ENCODE data around the gene FHL5. TPM values are rescaled to one million over a fixed set of nuclear protein-coding genes. Genes with fewer than 3 reads are reported as not detected.
A peak's percentile ranks its signal among the peaks of the same experiment; 100 is the strongest.

Gene FHL5
- total RNA-seq, 1 experiment from 2014 or later: not detected

DNA sequence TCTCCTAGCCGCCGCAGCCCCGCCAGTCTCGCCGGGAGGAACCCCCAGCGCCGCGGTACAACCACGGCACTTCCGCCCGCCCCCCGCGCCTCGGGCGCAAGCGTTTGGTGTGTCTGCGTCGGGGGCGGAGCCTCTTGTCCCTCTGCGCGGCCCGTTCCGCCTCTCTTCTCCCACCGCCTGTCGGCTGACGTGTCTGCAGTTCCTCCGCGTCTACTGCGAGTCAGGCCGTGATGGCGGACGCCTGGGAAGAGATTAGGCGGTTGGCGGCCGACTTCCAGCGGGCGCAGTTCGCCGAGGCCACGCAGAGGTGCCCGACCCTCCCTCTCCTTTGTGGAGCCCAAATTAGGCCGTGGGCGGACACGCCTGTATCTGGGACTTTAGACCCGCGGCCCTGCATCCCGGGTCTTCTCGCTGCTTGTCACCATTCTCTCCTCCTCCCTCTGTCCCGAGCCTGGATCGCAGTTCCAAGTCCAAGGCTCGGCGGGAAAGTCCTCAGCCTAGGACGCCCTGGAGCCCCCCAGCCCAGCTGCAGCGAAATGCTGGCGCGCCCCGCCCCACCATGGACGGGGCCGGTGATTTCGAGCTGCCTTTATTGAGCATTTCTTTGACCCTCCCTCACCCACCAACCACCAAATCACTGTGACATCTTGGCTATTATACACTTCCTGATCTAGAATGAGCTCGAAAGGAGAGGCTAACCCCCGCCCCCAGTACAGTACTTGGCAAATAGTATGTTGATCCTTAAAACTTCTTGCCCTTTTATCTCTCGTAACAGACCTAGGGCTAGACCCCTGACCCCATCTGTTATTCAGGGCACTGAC is 41.1 kb upstream of the FHL5 start, which contains the start of gene UFL1:
TSS of gene UFL1 (plus strand) at position 163 of the 821 bp plus-strand sequence. CDS start at position 231, 68 bp downstream.
- Histone ChIP-seq H3K9me3 (no peaks in the 10 kb centered on the region), H3K4me3 (ENCODE audit: low read depth, low read length) (peak within 1 kb of the TSS; percentile 85), H3K27me3 (replicated peaks; ENCODE audit: control insufficient read depth, insufficient read depth, low read length) (no peaks in the 10 kb centered on the region), H3K36me3 (ENCODE audit: control insufficient read depth, insufficient read depth, low read length) (no peaks in the 10 kb centered on the region; the same call in none of the 2 replicates), H3K4me1 (peaks cover 18% of the 10 kb centered on the region)
- DNase-seq: peak; percentile 93 to 94
- Mint-ChIP-seq H3K9me3 (ENCODE audit: unreplicated experiment) (no peaks in the 10 kb centered on the region), H3K27me3 (ENCODE audit: insufficient read depth, unreplicated experiment) (no peaks in the 10 kb centered on the region), H3K4me3 (ENCODE audit: unreplicated experiment) (peak within 1 kb of the TSS; percentile 93), H3K4me1 (ENCODE audit: low read depth, unreplicated experiment) (peaks cover 6% of the 10 kb centered on the region), H3K27ac (ENCODE audit: unreplicated experiment) (peak within 1 kb of the TSS; percentile 99), H3K36me3 (ENCODE audit: insufficient read depth, unreplicated experiment) (peaks cover 23% of the 10 kb centered on the region)
- ChIA-PET POLR2A (interaction anchor here (1.0 kb wide), 1 partner anchor 72 kb away, joined by 3 read pairs; no protein-coding TSS in a partner anchor), CTCF (no interaction called here)
- intact Hi-C loops (cut with micrococcal nuclease; ENCODE audit: unreplicated experiment): loop anchor here (2.0 to 5.0 kb wide), 4 partner anchors 70 to 375 kb away; partner anchors contain the start of gene NDUFAF4
- TF ChIP-seq, protein P1, sequence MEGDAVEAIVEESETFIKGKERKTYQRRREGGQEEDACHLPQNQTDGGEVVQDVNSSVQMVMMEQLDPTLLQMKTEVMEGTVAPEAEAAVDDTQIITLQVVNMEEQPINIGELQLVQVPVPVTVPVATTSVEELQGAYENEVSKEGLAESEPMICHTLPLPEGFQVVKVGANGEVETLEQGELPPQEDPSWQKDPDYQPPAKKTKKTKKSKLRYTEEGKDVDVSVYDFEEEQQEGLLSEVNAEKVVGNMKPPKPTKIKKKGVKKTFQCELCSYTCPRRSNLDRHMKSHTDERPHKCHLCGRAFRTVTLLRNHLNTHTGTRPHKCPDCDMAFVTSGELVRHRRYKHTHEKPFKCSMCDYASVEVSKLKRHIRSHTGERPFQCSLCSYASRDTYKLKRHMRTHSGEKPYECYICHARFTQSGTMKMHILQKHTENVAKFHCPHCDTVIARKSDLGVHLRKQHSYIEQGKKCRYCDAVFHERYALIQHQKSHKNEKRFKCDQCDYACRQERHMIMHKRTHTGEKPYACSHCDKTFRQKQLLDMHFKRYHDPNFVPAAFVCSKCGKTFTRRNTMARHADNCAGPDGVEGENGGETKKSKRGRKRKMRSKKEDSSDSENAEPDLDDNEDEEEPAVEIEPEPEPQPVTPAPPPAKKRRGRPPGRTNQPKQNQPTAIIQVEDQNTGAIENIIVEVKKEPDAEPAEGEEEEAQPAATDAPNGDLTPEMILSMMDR (IDR thresholded peaks at IDR 0.05; ENCODE audit: insufficient read depth in 1 of 2, low read depth in 1 of 2, low read length in 1 of 2, severe bottlenecking in 1 of 2, unreplicated experiment in 1 of 2): no peak
- BruUV-seq (replicated peaks): no TSS peak

DNA sequence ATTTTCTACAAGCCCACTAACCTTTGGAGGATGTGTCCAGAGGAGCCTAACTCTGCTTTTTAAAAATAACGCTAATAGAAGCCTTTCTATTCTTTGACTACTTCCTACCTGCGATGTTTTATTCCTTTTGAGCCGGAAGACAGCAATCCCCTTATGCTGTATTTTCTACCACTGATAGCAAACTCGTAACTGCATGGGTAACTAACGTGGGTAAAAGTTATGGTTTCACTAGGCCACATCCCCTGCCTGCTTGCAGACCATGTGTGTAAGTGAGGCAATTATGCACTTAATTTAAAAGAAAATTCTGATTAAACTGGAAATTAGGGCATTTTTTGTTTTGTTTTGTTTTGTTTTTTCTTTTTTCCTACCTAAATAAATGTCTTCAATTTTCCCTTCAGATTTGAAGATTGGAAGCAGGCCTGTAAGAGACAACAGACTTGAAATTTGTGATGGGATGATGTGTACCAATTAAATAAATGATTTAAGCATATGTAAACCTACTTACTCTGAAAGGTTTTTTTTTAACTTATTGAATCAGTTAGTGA is 40.4 kb upstream of the FHL5 start:
- peaks cover 18% of the 10 kb centered on the region for H3K4me1 ChIP-seq
- TF ChIP-seq, protein P1 (IDR thresholded peaks at IDR 0.05; ENCODE audit: insufficient read depth in 1 of 2, low read depth in 1 of 2, low read length in 1 of 2, severe bottlenecking in 1 of 2, unreplicated experiment in 1 of 2): no peak
- no peaks in the 10 kb centered on the region for H3K9me3 ChIP-seq
- Mint-ChIP-seq H3K4me1 (ENCODE audit: low read depth, unreplicated experiment) (peaks cover 6% of the 10 kb centered on the region), H3K27ac (ENCODE audit: unreplicated experiment) (peak overlapping the region; percentile 99), H3K9me3 (ENCODE audit: unreplicated experiment) (no peaks in the 10 kb centered on the region), H3K27me3 (ENCODE audit: insufficient read depth, unreplicated experiment) (no peaks in the 10 kb centered on the region), H3K4me3 (ENCODE audit: unreplicated experiment) (peak overlapping the region; percentile 93), H3K36me3 (ENCODE audit: insufficient read depth, unreplicated experiment) (peaks cover 23% of the 10 kb centered on the region)
- intact Hi-C loops (cut with micrococcal nuclease; ENCODE audit: unreplicated experiment): loop anchor here (2.0 to 5.0 kb wide), 3 partner anchors 70 to 375 kb away; partner anchors contain the start of gene NDUFAF4
- peak overlapping the region; percentile 85 for H3K4me3 ChIP-seq (ENCODE audit: low read depth, low read length)
- DNase-seq: peak in 1 of 2 experiments; percentile 1
- no peaks in the 10 kb centered on the region for H3K27me3 ChIP-seq (replicated peaks; ENCODE audit: control insufficient read depth, insufficient read depth, low read length)
- no peaks in the 10 kb centered on the region; the same call in none of the 2 replicates for H3K36me3 ChIP-seq (ENCODE audit: control insufficient read depth, insufficient read depth, low read length)
- TSS peak; percentile 48 for BruUV-seq (replicated peaks)
- POLR2A ChIA-PET: interaction anchor here (1.0 kb wide), 1 partner anchor 72 kb away, joined by 3 read pairs; no protein-coding TSS in a partner anchor
- CTCF ChIA-PET: no interaction called here

DNA sequence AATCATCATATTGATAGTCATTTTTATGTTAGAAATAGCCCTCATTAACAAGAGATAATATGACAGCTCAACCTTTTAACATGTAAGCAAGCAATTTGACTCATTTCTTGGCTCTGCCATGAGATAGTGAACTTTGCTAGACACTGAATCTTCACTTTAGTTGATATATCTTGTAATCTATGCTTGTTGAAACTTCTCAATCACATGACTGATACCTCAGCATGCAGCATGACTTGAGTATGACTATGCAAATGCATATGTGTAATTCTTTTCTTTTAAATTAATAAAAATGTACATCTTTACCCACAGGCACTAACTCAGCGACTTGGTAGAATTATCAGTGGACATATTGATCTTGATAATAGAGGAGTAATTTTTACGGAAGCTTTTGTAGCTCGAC is 34.7 kb upstream of the FHL5 start:
- Mint-ChIP-seq H3K4me1 (ENCODE audit: low read depth, unreplicated experiment) (no peaks in the 10 kb centered on the region), H3K9me3 (ENCODE audit: unreplicated experiment) (no peaks in the 10 kb centered on the region), H3K4me3 (ENCODE audit: unreplicated experiment) (no peak overlapping the region), H3K36me3 (ENCODE audit: insufficient read depth, unreplicated experiment) (peaks cover 34% of the 10 kb centered on the region), H3K27me3 (ENCODE audit: insufficient read depth, unreplicated experiment) (no peaks in the 10 kb centered on the region), H3K27ac (ENCODE audit: unreplicated experiment) (no peak overlapping the region)
- Histone ChIP-seq H3K36me3 (ENCODE audit: control insufficient read depth, insufficient read depth, low read length) (no peaks in the 10 kb centered on the region; the same call in none of the 2 replicates), H3K27me3 (replicated peaks; ENCODE audit: control insufficient read depth, insufficient read depth, low read length) (no peaks in the 10 kb centered on the region), H3K9me3 (no peaks in the 10 kb centered on the region), H3K4me1 (0 out of 2 replicates have a peak, but pooled peaks cover 6% of the 10 kb centered on the region), H3K4me3 (ENCODE audit: low read depth, low read length) (no peak overlapping the region)
- DNase-seq: no peak
- BruUV-seq (replicated peaks): no TSS peak
- CTCF ChIA-PET: no interaction called here
- intact Hi-C loops (cut with micrococcal nuclease; ENCODE audit: unreplicated experiment): no loop called here
- POLR2A ChIA-PET: no interaction called here
- TF ChIP-seq, protein P1 (IDR thresholded peaks at IDR 0.05; ENCODE audit: insufficient read depth in 1 of 2, low read depth in 1 of 2, low read length in 1 of 2, severe bottlenecking in 1 of 2, unreplicated experiment in 1 of 2): no peak
